Measurements from ENCODE around the gene RPGR.

RPGR gene, protein sequence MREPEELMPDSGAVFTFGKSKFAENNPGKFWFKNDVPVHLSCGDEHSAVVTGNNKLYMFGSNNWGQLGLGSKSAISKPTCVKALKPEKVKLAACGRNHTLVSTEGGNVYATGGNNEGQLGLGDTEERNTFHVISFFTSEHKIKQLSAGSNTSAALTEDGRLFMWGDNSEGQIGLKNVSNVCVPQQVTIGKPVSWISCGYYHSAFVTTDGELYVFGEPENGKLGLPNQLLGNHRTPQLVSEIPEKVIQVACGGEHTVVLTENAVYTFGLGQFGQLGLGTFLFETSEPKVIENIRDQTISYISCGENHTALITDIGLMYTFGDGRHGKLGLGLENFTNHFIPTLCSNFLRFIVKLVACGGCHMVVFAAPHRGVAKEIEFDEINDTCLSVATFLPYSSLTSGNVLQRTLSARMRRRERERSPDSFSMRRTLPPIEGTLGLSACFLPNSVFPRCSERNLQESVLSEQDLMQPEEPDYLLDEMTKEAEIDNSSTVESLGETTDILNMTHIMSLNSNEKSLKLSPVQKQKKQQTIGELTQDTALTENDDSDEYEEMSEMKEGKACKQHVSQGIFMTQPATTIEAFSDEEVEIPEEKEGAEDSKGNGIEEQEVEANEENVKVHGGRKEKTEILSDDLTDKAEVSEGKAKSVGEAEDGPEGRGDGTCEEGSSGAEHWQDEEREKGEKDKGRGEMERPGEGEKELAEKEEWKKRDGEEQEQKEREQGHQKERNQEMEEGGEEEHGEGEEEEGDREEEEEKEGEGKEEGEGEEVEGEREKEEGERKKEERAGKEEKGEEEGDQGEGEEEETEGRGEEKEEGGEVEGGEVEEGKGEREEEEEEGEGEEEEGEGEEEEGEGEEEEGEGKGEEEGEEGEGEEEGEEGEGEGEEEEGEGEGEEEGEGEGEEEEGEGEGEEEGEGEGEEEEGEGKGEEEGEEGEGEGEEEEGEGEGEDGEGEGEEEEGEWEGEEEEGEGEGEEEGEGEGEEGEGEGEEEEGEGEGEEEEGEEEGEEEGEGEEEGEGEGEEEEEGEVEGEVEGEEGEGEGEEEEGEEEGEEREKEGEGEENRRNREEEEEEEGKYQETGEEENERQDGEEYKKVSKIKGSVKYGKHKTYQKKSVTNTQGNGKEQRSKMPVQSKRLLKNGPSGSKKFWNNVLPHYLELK

GRCh38 chrX:38327007-38327774 is at the start of gene RPGR:
TSS of gene RPGR (minus strand) at chrX:38327509. CDS start at chrX:38327367, 142 bp downstream.
- intact Hi-C loops (cut with DNase I) = no loop called here
- DNase-seq = peak; percentile 86 to 97 (median 93)

GRCh38 chrX:38376747-38377146 is 49.4 kb upstream of the RPGR start:
- intact Hi-C loops (cut with DNase I) = no loop called here
- no peak for DNase-seq

GRCh38 chrX:38375891-38376290 is 48.6 kb upstream of the RPGR start:
- DNase-seq = no peak
- intact Hi-C loops (cut with DNase I) = no loop called here

- no peak for DNase-seq
- intact Hi-C loops (cut with DNase I) = no loop called here
Measured at GRCh38 chrX:38374431-38374830, 47.1 kb upstream of the RPGR start.

GRCh38 chrX:38371641-38372040 is 44.3 kb upstream of the RPGR start:
- no peak for DNase-seq
- intact Hi-C loops (cut with DNase I) = no loop called here

DNA sequence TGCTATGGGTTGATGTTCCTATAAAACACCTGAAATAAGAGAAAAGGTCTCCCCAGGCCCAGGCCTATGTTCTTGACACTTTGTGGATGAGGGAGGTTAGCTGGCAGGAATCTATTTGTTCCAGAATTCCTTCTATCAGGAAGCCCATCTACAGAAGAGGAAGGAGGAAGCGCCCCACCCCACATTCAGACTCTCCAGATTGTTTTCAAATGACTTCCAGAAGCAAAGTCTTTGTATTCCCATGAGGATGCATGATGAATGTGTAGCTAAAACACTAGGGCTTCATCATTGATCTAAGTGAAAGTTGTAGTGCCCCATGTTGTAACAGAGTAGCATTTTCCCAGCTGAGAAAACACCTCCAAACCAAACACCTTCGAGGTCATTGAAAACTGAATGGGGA is 41.5 kb upstream of the RPGR start:
- intact Hi-C loops (cut with DNase I) = no loop called here
- no peak for DNase-seq

- DNase-seq = peak in 1 of 42 donors; percentile 5
- intact Hi-C loops (cut with DNase I) = no loop called here
Measured at GRCh38 chrX:38365954-38366353, 38.6 kb upstream of the RPGR start.

- intact Hi-C loops (cut with DNase I) = no loop called here
- DNase-seq = no peak
Measured at GRCh38 chrX:38363046-38363445, 35.7 kb upstream of the RPGR start.

- intact Hi-C loops (cut with DNase I) = no loop called here
- DNase-seq = no peak
Measured at GRCh38 chrX:38357747-38358673, 30.7 kb upstream of the RPGR start.

- no peak for DNase-seq
- intact Hi-C loops (cut with DNase I) = no loop called here
Measured at GRCh38 chrX:38356401-38356800, 29.1 kb upstream of the RPGR start.

DNA sequence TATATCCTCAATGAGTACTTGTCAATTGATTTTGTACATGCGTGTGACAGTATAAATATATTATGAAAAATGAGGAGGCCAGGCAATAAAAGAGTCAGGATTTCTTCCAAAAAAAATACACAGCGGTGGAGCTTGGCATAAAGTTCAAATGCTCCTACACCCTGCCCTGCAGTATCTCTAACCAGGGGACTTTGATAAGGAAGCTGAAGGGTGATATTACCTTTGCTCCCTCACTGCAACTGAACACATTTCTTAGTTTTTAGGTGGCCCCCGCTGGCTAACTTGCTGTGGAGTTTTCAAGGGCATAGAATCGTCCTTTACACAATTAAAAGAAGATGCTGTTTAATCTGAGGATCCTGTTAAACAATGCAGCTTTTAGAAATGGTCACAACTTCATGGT is 25.1 kb upstream of the RPGR start, which contains the start of gene OTC:
TSS of gene OTC (plus strand) at position 243 of the 400 bp plus-strand sequence. CDS start at position 336, 93 bp downstream.
- DNase-seq = no peak
- intact Hi-C loops (cut with DNase I) = no loop called here

GRCh38 chrX:38351346-38351745 is 24.0 kb upstream of the RPGR start:
- intact Hi-C loops (cut with DNase I) = no loop called here
- DNase-seq = no peak

DNA sequence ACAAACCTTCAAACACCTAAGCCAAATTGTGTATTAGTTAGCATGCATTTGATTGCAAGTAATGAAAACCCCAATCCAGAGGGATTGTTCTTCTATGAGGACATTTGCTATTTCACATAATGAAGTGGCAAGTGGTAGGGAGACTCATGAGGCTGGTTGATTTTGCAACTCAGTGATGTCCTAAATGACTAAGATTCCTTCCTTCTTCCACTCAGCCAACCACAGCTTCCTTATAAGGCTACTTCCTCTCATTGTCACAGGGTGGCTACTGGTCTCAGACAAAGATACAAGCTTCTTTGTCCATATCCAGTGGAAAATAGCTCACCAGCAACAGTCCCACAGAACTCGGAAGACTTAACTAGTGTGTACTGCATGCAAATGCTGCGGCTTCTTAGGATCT is 19.8 kb upstream of the RPGR start:
- peak in 4 of 42 donors; percentile 7 to 41 (median 13) for DNase-seq

DNA sequence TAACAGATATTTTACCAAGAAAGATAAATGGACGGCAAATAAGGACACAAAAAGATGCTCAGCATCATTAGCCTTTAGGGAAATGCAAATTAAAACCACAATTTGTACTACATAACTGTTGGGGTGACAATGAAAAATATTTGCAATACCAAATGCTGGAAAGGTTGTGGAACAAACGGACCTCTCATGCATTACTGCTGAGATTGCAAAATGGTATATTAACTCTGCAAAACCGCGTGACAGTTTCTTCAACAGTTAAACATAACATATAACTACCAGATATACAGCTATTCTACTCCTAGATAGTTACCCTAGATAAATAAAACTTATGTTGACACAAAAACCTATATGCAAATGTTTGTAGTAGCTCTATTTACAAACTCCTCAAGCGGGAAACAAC is 18.8 kb upstream of the RPGR start:
- DNase-seq = no peak
- intact Hi-C loops (cut with DNase I) = no loop called here

More for the DNA sequence above, 19.8 kb upstream of the RPGR start:
- intact Hi-C loops (cut with DNase I) = no loop called here

DNA sequence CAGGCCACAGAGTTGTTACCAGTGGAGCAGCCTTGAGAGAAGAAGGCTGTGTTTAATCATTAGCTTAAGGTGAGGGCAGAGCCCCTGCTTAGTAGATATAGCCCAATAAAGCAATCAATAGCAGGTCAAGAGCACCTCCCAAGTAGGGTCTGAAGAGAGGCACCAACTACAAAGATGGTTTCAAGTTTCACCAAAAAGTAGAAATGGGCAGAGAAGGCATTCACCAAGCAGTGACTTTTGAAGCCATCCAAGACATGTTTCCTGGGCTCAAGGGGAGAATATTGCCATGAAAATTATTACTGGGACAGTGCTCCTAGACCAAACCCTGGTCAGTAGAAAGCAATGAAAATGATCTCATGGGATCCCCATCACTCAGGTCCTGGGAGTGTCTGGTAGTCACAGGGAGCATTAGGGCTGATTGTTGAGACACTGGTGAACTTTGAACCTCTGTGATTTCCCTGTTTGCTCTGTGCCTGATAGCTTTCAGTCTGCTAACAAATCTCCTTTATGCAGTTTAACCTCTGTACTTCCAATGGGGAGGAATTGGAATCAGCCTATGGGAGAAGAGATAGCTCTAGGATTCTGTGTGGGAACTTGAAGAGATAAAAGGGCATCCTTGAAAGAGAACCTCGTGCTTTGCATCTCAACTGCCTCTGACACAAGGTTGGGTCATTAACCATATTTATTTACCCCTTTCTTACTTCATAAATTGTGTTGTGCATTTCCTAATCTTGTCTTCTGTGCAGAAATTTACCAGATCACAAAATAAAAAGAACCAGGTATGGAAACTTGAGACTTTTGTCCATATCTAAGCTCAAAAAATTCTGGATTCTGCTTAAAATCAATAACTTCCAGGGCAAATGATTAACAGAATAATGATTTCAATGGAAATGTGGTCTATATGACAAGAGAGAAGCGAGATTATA is 15.8 kb upstream of the RPGR start:
- no peak for DNase-seq
- intact Hi-C loops (cut with DNase I) = no loop called here

GRCh38 chrX:38341442-38341841 is 14.1 kb upstream of the RPGR start:
- DNase-seq = no peak
- intact Hi-C loops (cut with DNase I) = no loop called here
